ENCODE measurements around the gene PTTG2. TPM values are rescaled to one million over a fixed set of nuclear protein-coding genes. Genes with fewer than 3 reads are reported as not detected.
"Not testable (repeated sequence)": the region's sequence is repeated elsewhere in the genome, so short reads cannot be mapped to it uniquely, and the experiment has no call there.

The PTTG2 gene
- total RNA-seq, 4 donors from 2014 or later = 0.90 to 4.1 TPM; not detected in 2

GRCh38 chr4:37973441-37973840 lies 13.2 kb downstream of the PTTG2 start:
- H3K4me1 ChIP-seq = no peaks in the 10 kb centered on the region
- no peaks in the 10 kb centered on the region for H3K36me3 ChIP-seq
- H3K4me3 ChIP-seq = no peak overlapping the region
- peak overlapping the region; percentile 50 to 71 for H3K27ac ChIP-seq
- no peaks in the 10 kb centered on the region for H3K27me3 ChIP-seq
- intact Hi-C loops (cut with DNase I; ENCODE audit: low total_unique reads) = loop anchor here (10.0 kb wide), 2 partner anchors 61 to 79 kb away; partner anchors contain the start of gene TBC1D1
- TF ChIP-seq CTCF (IDR thresholded peaks at IDR 0.05) (no peak), POLR2A (IDR thresholded peaks at IDR 0.05) (no peak)
- no peak for DNase-seq
- no peaks in the 10 kb centered on the region for H3K9me3 ChIP-seq

- not testable (repeated sequence) for H3K4me3 ChIP-seq, DNase-seq, H3K27me3 ChIP-seq, H3K36me3 ChIP-seq, H3K9me3 ChIP-seq, H3K4me1 ChIP-seq
- H3K27ac ChIP-seq = peak overlapping the region in 1 of 2 donors; percentile 34
- intact Hi-C loops (cut with DNase I; ENCODE audit: low total_unique reads) = loop anchor here (10.0 kb wide), 2 partner anchors 59 to 81 kb away; partner anchors contain the start of gene TBC1D1
Measured at GRCh38 chr4:37975321-37975822, 15.2 kb downstream of the PTTG2 start.

GRCh38 chr4:37976507-37976906 lies 16.3 kb downstream of the PTTG2 start:
- peak overlapping the region; percentile 39 to 73 for H3K4me3 ChIP-seq
- no peak for TF ChIP-seq POLR2A (IDR thresholded peaks at IDR 0.05)
- TF ChIP-seq CTCF (IDR thresholded peaks at IDR 0.05) = no peak
- peak overlapping the region; percentile 95 to 99 for H3K27ac ChIP-seq
- H3K9me3 ChIP-seq = no peaks in the 10 kb centered on the region
- intact Hi-C loops (cut with DNase I; ENCODE audit: low total_unique reads) = loop anchor here (10.0 kb wide), 2 partner anchors 58 to 82 kb away; partner anchors contain the start of gene TBC1D1
- no peak for DNase-seq
- no peaks in the 10 kb centered on the region for H3K27me3 ChIP-seq
- H3K36me3 ChIP-seq = no peaks in the 10 kb centered on the region
- no peaks in the 10 kb centered on the region for H3K4me1 ChIP-seq

- peak; percentile 83 to 84 for DNase-seq
- Histone ChIP-seq H3K4me1 (no peaks in the 10 kb centered on the region), H3K36me3 (no peaks in the 10 kb centered on the region), H3K27me3 (no peaks in the 10 kb centered on the region), H3K9me3 (no peaks in the 10 kb centered on the region), H3K4me3 (peak overlapping the region; percentile 39 to 73), H3K27ac (peak overlapping the region; percentile 95 to 99)
- intact Hi-C loops (cut with DNase I; ENCODE audit: low total_unique reads) = loop anchor here (10.0 kb wide), 2 partner anchors 58 to 82 kb away; partner anchors contain the start of gene TBC1D1
- TF ChIP-seq CTCF (IDR thresholded peaks at IDR 0.05) = peak in 3 of 4 experiments; percentile 15 to 37 (median 24)
- TF ChIP-seq POLR2A (IDR thresholded peaks at IDR 0.05) = no peak
Measured at GRCh38 chr4:37976991-37977470, 16.8 kb downstream of the PTTG2 start.

GRCh38 chr4:37977471-37978247 lies 17.5 kb downstream of the PTTG2 start:
- no peaks in the 10 kb centered on the region for H3K4me1 ChIP-seq
- H3K4me3 ChIP-seq = peak overlapping the region; percentile 39 to 73
- TF ChIP-seq POLR2A (IDR thresholded peaks at IDR 0.05) (peak; percentile 2 to 39), CTCF (IDR thresholded peaks at IDR 0.05) (peak; percentile 70 to 85 (median 74))
- H3K9me3 ChIP-seq = no peaks in the 10 kb centered on the region
- peak; percentile 75 to 78 for DNase-seq
- H3K36me3 ChIP-seq = no peaks in the 10 kb centered on the region
- H3K27ac ChIP-seq = peak overlapping the region; percentile 95 to 99
- H3K27me3 ChIP-seq = no peaks in the 10 kb centered on the region
- intact Hi-C loops (cut with DNase I; ENCODE audit: low total_unique reads) = loop anchor here (10.0 kb wide), 2 partner anchors 57 to 83 kb away; partner anchors contain the start of gene TBC1D1

All from uterus (tissue), 4 donors.